Superior temporal gyrus (tissue), 1 donor: ENCODE results near the gene CDC23.
"Not testable (repeated sequence)": the region's sequence is repeated elsewhere in the genome, so short reads cannot be mapped to it uniquely, and the experiment has no call there.

ENCODE experiments used
- DNase-seq: peaks from one replicate; pipeline ENCODE4 v3.0.0-alpha.2; 2016; ENCODE audit errors: extremely low spot score

Gene CDC23

DNA sequence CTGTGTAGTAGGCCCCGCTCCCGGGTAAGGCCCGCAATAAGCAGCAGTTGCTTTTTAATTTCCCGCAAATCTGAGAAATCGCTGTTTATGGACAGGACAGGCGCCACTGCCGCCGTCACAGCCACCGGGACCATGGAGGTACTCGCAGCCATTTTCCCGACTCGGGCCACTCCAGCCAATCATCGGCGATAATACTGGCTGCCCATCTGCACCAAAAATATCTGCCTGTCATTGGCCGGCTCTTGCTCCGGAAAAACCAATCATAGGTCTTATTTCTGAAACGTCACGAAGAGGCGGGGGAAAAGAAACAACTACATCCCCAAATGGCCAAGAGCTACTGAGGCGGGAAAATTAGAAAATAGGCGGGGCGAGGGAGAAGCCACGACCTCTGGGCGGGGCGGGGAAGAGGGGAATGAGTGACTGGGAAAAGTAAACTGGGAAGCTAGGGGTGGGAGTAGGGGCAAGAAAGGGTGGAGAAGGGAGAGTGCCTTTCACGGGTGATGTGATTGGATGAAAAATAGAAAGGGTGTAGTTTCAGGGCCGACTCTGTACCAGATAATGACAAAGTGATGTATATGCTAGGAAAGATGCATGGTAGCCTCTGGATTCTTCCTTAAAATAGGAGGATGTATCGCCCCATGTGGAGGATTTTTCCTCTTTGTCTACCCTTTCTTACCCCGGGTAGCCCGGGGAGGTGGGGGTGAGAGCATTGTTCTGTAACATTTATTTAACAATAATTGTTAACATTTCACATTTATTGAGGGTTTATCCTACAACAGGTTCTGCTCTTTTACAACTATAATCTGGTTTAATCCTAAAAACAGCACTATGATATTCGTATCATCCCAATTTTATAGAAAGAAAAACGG is at the start of gene CDC23:
CDC23 (minus strand) TSS at position 163 of the 869 bp plus-strand sequence; CDS start at position 152, 11 bp downstream.
- peak; percentile 99 for DNase-seq

DNA sequence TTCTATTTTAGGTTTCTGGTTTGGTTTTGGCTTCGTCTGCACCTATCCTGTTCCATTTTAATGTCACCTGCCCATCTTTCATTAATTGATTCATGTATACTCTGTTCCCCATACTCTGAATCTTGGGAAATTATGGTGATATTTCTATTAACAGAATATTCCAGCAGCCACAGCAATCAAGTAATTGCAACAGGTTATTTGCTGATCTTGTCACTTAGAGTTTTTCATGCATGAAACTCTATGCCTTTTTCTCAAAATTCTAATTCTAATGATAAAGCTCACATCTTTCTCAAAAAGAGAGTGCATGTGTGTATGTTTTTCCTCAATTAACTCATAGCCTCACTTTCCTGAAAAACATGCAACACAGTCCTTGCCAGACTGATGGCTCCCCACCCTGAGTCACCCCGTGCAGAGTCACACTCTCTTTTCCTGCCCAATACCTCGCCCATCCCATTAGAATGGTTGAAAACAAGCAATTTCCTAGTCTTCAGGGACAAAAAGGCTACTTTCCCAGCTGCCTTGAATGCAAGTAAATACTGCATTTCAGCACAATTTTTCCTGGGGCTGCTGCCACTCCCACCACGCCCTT is 45.7 kb upstream of the CDC23 start:
- DNase-seq, result no peak

- no peak for DNase-seq
Measured at GRCh38 chr5:138257583-138257982, 44.5 kb upstream of the CDC23 start.

- DNase-seq, result no peak
Measured at GRCh38 chr5:138252944-138253343, 39.8 kb upstream of the CDC23 start.

DNA sequence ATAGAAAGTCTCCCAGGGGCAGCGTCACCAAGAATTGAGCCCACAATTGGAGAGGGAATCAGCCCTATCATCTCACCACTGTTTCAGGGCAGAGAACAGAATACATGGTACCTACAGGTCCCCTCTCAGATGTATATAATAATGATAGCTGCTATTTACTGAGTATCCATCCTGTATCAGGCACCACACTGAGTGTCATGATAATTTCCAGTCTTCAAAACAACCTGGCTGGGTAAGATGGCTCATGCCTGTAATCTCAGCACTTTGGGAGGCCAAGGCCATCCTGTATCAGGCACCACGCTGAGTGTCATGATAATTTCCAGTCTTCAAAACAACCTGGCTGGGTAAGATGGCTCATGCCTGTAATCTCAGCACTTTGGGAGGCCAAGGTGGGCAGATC is 34.7 kb upstream of the CDC23 start:
- not testable (repeated sequence) for DNase-seq

GRCh38 chr5:138246822-138247221 is 33.7 kb upstream of the CDC23 start:
- DNase-seq, result no peak

DNA sequence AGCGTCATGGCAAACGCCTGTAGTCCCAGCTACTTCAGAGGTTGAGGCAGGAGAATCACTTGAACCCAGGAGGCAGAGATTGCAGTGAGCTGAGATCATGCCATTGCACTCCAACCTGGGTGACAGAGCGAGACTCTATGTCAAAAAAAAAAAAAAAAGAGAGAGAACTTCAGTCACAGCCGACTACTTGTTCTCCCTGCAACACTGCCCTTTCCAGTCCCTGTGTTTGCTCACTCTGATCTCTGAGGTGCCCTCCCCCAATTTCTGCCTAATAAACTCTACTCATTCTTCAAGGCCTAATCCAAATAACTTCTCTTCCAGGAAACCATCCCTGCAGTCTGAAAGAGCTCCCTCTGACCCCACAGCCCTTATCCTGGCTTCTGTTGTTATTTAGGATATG is 33.2 kb upstream of the CDC23 start:
- no peak for DNase-seq

DNA sequence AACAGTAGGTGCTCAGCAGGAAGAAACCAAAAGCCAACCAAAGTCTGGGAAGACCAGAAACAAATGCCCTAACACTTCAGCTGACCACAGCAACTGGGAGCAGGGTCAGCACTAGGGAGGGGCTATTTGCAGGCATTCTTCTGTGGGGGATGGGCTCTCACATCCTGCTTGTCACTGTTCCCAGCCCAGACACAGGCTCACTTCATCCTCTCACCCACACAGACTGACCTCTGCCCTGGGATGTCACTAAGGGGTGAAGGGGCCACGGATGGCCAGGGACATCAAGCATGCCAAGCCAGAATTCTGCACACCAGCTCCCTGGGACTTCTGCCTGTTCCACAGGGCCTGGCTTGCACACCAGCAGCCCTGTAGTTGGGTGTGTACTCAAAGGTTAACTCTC is 32.6 kb upstream of the CDC23 start:
- no peak for DNase-seq

DNA sequence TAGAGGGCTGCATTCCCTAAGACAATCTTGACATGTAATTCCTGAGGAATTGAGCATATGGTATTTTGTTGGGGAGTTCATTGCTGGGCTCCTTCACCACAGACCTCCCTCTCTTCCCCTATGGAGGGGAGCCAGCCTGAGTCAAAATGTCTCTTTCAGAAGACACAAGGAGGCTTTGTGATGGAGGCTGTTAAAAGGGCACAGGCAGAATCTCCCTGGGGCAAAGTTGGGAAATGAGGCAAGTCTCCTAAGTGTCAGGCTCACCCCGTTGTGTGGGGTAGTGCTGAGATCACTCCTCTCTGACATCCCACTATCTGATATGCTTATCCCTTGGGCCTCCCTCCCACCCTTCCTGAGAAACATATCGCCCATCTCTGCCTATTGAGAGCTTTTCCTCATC is 30.7 kb upstream of the CDC23 start:
- DNase-seq, result no peak

DNA sequence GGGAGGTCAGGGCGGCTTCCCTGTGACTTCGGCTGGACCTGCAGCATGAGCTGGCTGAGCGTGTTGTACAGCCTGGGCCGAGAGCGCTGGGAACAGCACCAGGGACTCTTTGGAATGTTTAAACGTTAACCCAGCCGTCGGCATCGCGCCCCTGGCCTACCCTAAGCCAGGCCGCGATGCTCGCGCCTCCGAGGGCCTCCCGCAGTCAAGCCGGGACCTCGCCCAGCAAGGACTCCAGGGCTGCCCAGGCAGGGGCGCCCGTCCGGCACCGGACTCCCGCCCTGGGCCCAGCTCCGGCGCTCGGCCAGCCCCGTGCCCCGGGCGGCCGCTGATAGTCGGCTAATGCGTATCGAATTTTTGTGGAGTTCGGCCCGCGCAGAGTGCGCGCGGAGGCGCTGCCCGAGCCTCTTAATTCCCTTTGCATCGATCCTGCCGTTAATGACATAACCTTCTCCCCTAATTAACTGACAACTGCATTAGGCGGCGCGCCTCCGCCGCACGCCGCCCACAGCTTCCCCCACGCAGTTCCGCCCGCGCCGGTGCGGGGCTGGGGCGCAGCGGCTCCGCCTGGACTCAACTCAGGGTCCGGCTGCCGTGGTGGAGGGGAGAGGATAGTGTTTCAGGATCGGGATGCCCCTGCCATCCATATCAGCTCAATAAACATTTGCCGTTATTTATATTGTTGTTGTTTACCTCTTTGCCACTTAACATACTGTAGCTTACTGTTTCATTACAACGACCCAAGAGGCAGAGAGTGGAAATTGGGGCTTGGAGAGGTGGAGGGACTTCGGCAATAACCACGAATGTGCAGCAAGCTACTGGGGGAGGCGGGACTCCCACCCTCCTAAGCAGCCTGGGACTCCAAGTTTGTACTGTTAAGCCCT is 28.8 kb upstream of the CDC23 start:
- DNase-seq, result no peak

- DNase-seq, result no peak
Measured at GRCh38 chr5:138240650-138241385, 27.7 kb upstream of the CDC23 start.

DNA sequence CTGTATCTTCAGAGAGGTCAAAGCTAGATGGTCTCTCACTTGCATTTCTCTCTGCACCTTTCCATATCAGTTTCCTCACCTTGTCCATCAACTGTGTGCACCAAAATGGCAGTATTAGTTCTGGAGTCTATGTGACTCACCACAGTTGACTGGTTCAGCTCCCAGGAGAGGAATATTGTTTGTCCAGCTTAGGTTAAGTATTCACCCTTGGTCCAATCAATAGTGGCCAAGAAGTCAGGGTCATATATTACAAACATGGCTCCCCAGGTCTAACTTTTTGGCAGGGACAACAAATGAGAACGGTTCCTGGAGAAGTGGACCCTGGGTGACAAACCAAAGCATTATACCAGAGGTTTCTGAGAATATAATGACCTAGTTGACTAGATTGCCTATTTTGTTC is 24.9 kb upstream of the CDC23 start:
- DNase-seq, result no peak

GRCh38 chr5:138234651-138235050 is 21.5 kb upstream of the CDC23 start:
- no peak for DNase-seq

GRCh38 chr5:138233280-138233679 is 20.2 kb upstream of the CDC23 start:
- DNase-seq, result no peak

DNA sequence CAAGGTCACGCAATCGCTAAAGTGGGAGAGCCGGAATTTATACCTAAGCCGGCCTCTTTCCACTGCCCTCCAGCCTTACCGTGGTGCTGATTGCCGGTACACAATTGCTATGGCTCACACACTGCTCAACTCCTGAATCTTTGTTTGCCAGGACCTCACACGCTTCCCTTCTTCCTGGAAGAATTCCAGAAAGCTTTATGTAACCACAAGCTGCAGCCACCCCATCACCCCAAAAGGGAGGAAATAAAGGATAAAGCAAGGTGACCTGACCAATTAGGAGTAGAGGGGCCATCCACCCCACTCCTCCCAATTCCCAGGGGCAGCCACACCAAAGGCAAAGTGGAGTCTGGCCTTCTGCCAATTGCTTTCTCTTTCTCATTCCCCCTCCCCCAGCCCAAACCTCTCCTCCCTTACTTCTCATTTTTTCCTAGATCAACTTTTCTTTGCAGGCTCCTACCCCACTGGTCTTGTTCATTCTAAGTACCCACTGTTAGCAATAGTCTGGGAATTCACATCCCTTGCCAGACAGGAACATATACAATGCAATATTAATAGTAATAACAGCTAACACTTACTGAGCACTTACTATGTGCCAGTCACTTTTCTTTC is 18.0 kb upstream of the CDC23 start:
- no peak for DNase-seq

GRCh38 chr5:138230261-138230660 is 17.1 kb upstream of the CDC23 start:
- DNase-seq, result no peak

DNA sequence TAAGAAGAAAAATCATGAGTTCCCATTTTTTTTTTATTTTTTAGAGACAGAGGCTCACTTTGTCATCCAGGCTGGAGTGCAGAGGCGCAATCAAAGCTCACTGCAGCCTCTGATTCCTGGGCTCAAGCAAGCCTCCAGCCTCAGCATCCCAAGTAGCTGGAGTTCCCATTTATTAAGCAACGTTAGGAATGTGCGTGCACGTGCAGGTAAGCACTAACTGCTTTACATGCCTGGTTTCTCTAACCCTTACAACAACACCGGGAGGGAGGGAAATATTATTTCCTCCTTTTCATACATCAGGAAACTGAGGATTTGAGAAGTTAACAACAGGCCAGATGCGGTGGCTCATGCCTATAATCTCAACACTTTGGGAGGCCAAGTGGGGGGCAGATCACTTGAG is 16.3 kb upstream of the CDC23 start:
- no peak for DNase-seq

- no peak for DNase-seq
Measured at GRCh38 chr5:138226910-138227309, 13.8 kb upstream of the CDC23 start.

DNA sequence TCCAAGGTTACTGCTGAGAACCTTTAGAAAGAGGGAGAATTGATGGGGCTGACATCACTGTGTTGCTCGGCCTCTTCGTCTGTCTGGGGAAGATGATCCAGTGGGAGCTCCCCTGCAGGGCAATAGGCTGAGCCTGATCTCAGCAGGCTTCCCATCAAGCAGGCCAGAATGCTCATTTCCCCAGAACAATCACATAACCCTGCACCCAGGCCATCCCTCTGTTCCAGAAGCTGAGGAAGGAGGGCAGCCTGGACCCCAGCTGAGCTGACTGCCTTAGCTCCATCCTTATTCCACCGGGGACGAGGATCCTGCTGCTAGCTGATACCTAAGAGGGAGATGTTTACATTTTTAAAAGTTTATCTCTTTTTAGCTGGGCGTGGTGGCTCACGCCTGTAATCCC is 11.6 kb upstream of the CDC23 start:
- DNase-seq, result no peak

DNA sequence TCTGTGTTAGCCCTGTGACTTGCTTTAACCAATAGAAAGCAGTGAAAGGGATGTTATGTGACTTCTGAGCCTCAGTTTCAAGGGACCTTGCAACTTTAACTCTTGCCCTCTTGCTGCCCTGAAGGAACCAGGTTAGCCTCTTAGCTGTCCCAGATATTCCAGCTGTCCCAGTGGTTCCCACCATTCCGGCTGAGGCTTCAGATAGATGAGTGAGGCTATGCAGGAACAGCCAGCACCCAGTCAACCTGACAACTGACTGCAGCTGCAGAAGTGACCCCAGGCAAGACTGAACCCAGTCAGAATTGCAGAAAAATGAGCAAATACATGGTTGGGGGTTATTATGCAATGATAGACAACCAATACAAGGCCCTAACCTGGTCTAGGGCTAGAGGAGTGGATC is 10.4 kb upstream of the CDC23 start:
- no peak for DNase-seq

DNA sequence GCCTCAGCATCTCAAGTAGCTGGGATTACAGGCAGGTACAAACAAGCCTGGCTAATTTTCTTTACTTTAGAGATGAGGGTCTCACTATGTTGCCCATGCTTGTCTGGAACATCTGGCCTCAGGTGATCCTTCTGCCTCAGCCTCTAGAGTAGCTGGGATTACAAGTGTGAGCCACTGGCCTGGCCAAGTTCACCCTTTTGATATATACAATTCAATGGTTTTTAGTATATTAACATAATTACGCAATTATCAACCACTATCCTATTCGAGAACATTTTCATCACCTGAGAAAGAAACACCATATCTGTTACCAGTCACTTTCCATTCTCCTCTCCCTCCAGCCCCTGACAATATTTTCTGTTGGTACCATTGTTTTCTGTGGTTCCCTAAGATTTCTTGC is 3.7 kb upstream of the CDC23 start:
- no peak for DNase-seq
